HG03064 (cell line): ENCODE results near the gene ARNT2.
"Not testable (repeated sequence)": the region's sequence is repeated elsewhere in the genome, so short reads cannot be mapped to it uniquely, and the experiment has no call there.

Experiments used
- ATAC-seq: cut with Tn5 transposase; IDR thresholded peaks from one replicate; pipeline ENCODE4 v1.9.1; 2021; ENCODE audit warnings: low read depth; ENCODE audit not compliant: unreplicated experiment

ARNT2 gene

DNA sequence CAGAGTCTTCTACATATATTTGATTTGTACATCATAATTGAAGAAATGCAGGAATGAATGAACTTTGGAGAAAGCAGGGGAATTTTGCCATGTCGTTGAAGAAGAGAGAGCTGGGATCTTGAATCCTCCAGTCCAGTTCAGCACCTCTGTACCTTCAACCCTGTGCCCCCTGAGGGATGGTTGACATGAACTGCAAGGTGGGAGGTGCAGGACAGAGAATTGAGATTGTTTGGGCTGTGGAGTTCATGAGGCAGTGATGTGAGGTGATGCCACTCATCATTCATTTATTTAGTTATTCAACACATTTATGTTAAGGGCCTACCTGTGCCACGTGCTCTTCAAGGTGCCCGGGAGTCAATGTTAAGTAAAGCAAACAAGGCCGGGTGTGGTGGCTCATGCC lies 104.6 kb downstream of the ARNT2 start:
- no peak for ATAC-seq

DNA sequence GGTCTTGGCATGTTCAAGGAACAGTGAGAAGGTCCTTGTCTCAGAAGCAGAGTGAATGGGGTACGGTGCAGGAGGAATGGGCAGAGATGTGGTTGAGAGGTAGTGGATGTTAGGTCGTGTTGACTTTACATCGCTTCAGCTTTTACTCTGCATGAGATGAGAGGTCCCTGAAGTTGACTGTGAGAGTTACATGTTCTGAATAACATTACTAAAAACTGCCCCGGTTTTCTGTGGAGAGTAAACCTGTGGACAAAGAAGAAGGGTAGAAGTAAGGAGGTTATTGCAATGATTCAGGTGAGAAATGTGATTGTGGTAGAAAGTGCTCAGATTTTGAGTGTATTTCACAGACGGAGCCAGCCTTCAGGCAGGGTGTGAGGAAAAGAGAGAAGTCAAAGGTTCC lies 105.6 kb downstream of the ARNT2 start:
- ATAC-seq = no peak

DNA sequence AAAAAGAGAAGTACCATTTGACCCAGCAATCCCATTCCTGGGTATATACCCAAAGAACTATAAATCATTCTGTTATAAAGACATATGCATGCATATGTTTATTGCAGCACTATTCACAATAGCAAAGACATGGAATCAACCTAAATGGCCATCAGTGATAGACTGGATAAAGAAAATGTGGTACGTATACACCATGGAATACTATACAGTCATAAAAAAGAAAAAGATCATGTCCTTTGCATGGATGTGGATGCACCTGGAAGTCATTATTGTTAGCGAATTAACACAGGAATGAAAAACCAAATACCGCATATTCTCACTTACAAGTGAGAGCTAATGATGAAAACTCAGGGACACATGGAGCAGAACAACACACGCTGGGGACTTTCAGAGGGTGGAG lies 106.8 kb downstream of the ARNT2 start:
- not testable (repeated sequence) for ATAC-seq

DNA sequence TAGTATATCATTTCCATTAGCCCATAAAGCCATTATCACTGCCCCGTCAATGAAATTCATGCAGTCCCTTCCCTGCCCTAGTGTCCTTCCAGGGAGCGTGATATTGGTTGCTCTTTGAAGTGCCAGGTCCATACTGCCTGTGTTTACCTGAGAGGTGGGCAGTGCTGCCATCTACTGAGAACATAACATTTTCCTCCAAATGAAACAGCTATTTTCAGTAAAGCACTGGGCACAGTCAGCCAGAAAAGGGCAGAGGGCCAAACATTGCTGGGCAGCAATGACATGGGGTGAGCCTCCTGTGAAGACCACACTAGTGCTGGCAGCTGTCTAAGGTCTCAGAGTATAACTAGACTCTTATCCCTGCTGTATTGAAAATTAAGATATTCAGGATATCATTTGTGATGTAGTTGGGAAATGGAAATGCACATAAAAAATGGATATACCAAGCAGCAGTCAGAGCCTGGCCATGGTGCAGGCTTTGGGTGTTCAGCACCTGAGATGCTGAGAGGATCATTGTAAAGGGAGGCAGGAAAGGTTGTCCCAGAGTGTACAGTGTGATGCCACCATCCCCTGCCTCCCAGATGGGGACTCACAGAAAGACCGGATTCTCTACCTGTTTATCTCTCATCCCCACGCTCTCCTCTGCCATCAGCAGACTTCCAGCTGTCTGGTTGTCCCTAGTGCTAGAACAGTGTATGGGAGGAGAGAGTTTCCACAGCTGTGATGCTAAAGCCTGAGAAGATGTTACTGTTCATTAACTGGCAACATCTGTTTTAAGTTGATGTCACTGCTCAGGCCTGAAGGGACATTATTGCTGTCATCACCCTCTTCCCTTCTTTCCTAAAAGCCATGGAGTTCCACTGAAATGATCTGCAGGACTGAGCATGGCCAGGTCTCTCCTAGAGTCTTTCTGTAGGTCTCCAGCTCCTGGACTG lies 108.8 kb downstream of the ARNT2 start:
- ATAC-seq = no peak

DNA sequence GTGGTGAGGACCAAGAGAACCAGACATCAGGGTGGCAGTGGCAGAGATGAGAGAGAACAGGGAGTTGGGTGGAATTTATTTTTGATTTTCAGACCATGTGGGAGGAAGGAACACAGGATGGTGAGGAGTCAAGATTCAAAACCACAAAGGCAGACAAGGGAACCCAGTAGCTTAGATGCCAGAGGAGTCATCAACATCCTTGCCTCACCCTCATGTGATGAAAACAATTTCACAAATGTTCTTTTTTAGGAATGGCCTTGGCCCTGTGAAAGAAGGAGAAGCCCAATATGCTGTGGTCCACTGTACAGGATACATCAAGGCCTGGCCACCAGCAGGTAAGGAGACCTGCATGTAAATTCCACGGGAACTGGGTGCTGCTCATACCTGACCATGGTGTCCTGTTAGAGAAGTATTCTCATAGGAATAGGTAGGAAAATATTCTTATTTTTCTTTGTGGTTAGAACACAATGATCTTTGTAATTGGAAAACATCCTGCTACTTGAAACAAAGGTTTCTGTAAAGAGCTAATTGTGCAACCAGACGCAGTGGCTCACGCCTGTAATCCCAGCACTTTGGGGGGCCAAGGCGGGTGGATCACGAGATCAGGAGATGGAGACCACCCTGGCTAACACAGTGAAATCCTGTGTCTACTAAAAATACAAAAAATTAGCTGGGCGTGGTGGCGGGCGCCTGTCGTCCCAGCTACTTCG lies 110.0 kb downstream of the ARNT2 start:
- no peak for ATAC-seq

DNA sequence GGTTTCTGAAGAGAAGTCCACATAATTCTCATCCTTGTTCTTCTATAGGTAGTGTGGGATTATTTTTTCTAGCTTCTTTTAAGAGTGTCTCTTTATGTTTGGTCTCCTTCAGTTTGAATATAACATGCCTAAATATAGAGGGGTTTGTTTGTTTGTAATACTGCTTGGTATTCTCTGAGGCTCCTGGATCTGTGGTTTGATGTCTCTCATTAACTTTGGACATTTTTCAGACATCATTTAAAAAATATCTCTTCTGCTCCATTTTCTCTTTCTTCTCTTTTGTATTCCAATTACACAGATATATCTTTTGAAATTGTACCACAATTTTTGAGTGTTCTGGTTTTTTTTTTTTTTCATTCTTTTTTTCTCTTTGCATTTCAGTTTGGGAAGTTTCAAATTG lies 113.1 kb downstream of the ARNT2 start:
- ATAC-seq = no peak

DNA sequence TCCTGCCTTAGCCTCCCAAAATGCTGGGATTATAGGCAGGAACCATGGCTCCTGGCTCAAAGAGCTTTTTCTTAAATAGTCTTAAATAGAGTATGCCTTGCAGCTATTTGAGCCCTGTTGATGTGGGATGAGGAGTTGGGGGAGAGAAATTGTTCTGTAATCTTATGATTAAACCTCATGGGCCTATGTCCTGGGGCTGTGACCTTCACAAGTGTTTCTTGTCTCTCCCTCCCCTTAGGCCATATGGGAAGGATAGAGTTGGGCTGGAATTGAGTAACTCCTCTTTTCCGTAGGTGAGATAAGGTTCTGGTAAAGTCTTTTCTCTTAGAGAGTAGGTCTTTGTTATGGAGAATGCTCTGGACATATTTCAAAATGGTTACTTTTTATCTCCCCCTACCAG lies 114.3 kb downstream of the ARNT2 start:
- ATAC-seq = no peak

DNA sequence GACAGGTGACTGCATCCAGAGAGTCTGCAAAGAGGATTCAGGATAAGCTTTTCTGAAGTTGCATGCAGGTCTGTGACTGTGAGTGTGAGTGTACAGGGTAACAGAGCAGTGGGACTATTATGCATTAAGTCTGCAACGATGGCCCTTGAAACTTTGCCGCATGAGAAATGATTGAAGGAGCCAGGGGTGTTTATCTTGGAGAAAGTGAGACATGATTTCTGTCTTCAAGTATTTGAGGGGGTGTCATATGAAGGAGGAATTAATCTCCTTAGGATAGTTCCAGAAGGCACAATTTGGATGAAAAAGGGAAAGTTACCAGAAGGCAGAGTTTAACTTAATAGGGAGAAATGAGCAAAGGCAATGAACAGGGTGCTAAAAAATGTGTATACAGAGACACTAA lies 119.6 kb downstream of the ARNT2 start:
- no peak for ATAC-seq

DNA sequence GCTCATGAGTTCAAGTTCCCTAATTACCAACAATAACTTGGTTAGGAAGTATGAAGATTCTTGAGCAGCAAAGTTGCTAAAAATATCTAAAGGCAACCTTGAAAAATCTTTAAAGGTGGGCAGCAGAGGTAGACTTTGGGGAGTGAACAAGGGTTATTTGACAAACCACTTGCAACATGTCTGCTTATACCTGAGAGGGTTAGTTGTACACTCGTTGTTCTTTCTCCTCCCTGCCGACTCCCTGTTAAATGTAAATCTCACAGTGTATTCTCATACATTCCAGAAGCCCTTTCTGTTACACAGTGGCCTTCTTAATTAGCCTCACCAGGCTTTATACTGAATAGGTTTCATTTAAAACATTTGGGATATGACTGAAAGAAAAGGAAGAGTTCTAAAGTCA lies 121.7 kb downstream of the ARNT2 start:
- no peak for ATAC-seq

DNA sequence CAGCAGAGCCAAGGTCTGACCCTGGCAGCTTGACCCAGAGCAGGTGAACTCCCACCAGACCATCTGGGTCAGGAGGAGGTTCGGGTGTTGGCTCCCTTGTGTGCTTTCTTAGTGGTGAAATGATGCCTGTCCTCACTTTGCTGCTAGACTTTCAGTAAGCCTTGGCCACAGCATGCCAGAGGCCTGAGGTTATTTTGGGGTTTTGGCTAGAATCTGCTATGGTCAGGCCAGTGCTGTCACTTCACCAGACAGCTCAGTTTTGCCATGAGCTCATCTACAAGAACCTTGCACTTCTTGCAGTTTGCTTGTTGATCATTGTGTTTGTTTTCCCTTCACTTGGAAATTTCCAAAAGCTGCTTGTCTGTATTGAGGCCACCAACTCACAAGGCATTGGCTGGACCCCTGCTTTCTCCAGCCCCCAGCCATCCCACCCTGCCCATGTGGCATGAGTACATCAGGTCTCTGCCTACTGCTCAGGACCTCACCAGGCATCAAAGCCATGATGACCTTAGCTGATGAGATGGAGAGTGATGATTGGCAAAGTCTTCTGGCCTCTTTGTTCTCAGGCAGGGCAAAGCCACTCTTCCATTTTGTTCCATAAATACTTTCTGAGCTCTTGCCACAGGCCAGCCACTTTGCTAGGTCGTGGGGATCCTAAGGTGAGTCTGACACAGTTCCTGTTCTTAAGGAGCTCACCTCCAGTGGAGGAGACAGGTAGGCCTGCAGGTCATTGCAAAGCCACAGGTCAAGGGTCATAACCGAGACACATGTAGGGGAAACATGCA lies 122.6 kb downstream of the ARNT2 start:
- no peak for ATAC-seq

DNA sequence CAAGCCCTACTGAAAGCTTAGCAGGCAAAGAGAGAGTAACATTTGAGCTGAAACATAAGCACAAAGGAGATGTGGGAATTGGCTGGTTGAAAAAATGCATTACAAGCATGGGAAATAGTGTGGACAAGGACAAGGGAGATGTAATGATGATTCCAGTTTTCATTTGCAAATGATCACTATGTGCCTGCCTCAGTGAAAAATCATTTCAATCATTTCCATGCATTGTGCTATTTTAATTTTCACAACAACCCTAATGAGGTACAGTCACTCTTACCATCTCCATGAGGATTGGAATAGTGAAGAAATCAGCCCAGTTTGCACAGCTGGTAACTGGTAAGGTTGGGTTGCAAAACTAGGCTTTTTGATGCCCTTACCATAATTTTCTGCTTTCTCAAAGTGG lies 123.2 kb downstream of the ARNT2 start:
- no peak for ATAC-seq

DNA sequence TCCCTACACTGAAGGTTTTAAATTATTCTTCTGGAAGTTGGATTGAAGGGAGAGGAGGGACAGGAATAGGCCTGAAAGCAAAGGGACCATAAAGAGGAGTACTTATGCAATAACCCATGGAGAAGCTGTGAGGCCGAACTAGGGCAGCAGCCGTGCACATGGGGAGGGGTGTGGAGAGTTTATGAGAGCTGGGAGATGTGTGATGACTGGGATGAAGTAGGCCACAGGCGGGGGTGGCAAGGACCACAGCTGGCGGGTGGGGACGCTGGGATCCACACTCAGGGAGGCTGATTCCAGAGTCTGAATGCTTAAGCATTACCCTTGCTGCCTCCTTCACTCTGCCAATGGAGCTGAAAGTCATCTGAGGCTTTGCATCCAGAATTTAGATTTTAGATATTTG lies 123.8 kb downstream of the ARNT2 start:
- no peak for ATAC-seq

DNA sequence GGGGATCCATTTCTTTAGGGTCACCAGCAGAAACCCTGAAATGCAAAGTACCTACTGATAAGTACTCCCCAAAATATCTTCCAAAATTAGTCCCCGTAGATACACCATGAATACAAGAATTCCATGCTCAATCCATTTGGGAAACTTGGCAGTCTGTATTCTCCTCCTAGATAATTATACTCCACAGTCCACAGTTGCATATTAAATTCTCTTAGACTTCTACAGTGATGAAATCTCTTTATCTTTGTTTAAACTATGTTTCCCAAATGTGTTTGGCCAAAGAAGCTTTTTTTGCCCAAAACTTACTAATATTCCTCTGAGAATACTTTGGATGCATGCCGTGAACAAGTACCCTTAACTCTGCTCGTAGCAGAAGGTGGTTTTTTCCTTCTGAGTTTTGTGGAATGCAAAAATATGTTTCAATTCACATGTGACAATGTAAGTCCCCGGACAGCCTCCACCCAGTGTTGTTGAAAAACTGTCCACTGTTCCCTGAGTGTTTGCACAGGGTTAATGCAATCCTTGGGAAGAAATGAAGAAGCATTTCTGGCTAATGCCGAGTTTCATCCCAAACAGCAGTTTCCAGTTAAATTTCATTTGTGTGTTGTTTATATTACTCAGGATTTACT lies 126.7 kb downstream of the ARNT2 start:
- ATAC-seq = no peak

DNA sequence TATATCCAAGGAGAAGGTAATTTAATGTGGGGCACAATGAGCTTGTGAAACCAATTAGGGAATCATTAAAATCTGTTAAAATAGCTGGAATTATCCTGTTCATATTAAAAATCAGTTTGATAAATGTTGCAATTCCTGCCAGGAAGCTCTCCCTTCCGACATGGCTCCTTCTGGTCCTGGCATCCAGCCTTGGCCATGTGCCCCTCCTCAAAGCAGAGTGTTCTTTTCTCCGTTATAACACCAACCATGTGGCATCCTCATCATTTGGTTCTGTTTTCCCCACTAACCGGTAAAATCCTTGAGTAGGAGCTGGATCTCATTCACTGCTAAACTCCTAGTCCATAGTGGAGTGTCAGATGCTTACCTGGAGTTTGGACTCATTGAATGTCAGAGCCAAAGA lies 127.2 kb downstream of the ARNT2 start:
- no peak for ATAC-seq

DNA sequence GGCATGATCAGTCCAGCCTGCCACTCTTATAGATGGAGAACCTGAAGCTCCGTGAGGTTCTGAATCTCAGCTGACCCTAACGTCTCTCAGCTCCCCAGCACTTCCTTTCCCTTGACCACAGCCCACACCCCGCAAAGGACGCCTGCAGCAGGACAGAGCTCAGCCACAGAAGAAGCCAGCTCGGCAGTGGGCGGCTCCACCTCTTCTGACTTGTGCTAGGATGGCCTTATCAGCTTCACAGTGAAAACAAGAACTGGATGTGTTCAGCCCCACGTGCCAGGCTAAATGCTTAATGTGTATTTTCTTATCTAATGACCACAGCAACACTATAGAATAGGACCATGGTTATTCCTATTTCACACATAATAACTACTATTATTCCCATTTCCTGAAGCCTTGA lies 127.6 kb downstream of the ARNT2 start:
- ATAC-seq = no peak

DNA sequence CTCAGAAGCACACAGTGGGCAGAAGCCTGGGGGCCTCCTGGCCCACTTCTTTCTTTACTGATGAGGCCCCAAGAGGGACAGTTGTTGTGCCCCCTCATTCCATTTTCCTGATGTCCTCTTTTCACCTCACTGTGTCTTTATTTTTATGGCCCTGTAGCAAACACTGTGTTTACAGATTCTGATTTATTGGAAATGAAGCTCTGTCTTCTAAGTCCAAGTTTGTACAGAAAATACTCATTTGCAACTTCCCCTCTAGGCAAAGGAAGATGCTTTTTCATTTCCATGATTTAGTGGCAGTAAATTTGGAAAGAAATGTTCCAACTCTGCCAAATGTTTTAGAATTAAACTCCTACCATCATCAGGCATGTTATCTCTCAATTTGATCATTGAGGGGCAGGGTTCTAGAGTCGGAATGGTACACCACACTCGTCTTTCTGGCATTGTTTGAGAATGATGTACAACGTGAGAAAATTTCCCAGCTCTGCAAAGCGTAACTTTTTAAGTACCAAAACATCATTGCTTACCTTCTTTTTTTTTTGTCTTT lies 129.7 kb downstream of the ARNT2 start:
- ATAC-seq = no peak

DNA sequence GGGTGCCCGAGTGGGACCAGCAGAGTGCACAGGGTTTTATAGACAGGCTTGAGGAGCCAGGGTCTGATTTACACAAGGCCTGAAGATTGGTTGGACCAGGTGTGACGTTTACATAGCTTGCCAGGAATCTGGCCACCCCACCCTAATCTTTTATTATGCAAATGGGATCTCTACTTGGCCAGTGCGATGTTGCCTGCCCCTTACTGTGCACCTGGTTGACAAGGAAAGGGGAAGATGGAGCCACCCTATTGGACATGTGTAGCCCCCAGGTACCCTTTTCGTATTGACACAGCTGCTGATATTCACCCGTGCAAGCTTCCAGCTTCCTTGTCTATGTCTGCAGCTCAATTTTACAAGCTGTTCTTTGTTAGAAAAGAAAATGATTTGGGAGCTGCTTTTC lies 132.0 kb downstream of the ARNT2 start:
- no peak for ATAC-seq

DNA sequence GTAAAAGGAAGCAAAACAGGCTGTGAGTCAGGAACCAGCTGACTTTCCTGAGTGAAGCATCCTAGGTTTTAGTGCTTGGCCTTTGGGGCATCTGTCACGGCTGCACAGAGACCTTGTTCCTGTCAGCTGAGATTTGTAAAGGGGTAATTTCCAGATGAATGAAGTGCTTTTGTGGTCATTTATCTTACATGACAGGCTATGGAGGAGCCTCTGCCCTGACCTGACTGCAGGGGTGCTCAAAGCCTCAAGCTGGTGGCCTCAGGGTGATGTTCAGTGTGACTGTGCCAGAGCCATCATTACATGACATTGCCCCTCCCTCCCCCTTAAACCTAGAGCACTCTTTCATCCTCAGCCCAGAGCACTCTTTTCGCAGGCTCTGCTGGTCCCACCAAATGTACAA lies 132.5 kb downstream of the ARNT2 start:
- ATAC-seq = no peak

DNA sequence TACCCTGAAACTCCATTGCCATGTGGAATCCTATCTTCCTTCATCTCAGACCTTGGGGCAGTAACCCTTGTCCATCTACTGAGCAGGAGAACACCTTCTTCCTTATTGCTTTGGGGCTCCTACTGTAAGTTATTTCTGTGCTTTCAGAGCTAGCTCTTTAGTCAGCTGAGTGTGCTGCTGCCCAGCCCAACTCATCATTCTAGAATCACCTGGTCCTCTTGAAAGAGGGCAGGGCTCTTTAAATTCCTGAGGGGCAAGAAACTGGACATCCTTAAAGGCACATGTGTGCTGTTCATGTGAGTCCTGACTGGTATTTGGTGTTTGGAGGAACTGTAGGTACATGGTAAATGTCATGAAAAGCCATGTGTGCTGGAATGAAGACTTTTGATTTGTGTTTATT lies 140.9 kb downstream of the ARNT2 start:
- no peak for ATAC-seq

DNA sequence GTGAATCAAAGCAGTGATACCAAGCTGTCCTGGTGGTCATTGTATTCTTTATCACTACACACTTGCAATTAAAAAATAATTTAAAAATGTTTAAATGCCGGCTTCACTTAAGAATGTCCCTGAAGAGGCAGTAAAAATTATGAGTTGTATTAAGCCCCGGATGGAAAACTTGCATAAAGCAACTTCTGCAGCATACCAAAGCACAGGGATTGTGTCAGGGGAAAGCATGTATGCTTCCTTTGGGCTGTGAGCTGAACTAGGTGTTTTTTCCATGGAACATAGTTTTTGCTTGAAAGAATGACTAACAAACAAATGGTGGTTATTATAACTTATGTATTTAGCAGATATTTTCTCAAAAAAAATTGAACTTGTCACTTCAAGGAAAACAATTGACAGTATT lies 143.1 kb downstream of the ARNT2 start:
- no peak for ATAC-seq

DNA sequence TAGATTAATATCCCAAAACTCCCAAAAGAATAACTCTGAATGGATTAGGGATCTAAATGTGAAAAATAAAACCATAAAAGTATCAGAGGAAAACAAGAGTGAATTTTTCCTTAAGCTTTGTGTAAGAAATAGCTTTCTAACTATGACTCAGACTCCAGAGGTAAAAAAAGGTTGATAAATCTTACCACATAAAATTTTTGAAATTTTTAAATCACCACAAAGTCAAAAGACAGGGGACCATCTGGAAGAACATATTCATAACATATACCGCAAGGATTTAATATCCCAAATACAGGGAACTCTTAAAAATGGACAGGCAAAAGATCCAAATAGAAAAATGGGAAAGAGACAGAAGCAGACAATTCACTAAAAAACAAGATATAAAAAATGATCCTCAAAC lies 145.0 kb downstream of the ARNT2 start:
- no peak for ATAC-seq
